Kidney epithelial cell (primary cell): ENCODE results near the gene SENP3. TPM values are rescaled to one million over a fixed set of nuclear protein-coding genes. Genes with fewer than 3 reads are reported as not detected.
"Not testable (repeated sequence)": the region's sequence is repeated elsewhere in the genome, so short reads cannot be mapped to it uniquely, and the experiment has no call there.

Experiments used
- DNase-seq: peaks from one replicate; pipeline ENCODE4 v3.0.0-alpha.2; 2010; ENCODE audit warnings: low read depth
- H3K27me3 ChIP-seq: 2 replicates; pipeline ENCODE4 v1.6.0; 2011; ENCODE audit warnings: low read length; ENCODE audit not compliant: control insufficient read depth, insufficient read depth
- H3K36me3 ChIP-seq: 2 replicates; pipeline ENCODE4 v1.5.1; 2011; ENCODE audit warnings: low read length; ENCODE audit not compliant: control insufficient read depth, insufficient read depth
- H3K4me3 ChIP-seq: 2 replicates; pipeline ENCODE4 v1.5.1; 2011; ENCODE audit warnings: low read depth, mild to moderate bottlenecking, control low read depth, low read length
- CTCF ChIP-seq: IDR thresholded peaks from 2 replicates; pipeline ENCODE4 v1.5.1; 2011; ENCODE audit warnings: mild to moderate bottlenecking, moderate library complexity, low read length, control low read depth, inconsistent platforms; ENCODE audit not compliant: insufficient read depth, poor library complexity, severe bottlenecking
- total RNA-seq: library from RNA; depleted of rRNA; stranded (reverse); fragments of >200 nt; gene quantifications from 2 replicates; pipeline ENCODE4 v1.2.3, GENCODE V29; 2015

Gene SENP3
- total RNA-seq, 1 donor from 2014 or later = 107 TPM

- Histone ChIP-seq H3K27me3 (no peaks in the 10 kb centered on the region), H3K36me3 (peaks cover 5% of the 10 kb centered on the region), H3K4me3 (no peak overlapping the region)
- TF ChIP-seq CTCF = no peak
- no peak for DNase-seq
Observed at GRCh38 chr17:7591596-7591995, 29.9 kb downstream of the SENP3 start.

- Histone ChIP-seq H3K4me3 (no peak overlapping the region), H3K36me3 (peaks cover 5% of the 10 kb centered on the region), H3K27me3 (no peaks in the 10 kb centered on the region)
- DNase-seq = no peak
- TF ChIP-seq CTCF = no peak
Observed at GRCh38 chr17:7592422-7593021, 30.8 kb downstream of the SENP3 start.

- H3K27me3 ChIP-seq = no peaks in the 10 kb centered on the region
- H3K36me3 ChIP-seq = peaks cover 5% of the 10 kb centered on the region
- no peak overlapping the region for H3K4me3 ChIP-seq
- DNase-seq = no peak
- TF ChIP-seq CTCF = no peak
Observed at GRCh38 chr17:7593296-7593695, 31.6 kb downstream of the SENP3 start.

GRCh38 chr17:7597561-7597960 is 35.8 kb downstream of the SENP3 start:
- not testable (repeated sequence) for H3K27me3 ChIP-seq, H3K36me3 ChIP-seq, DNase-seq, H3K4me3 ChIP-seq

- peaks cover 1% of the 10 kb centered on the region for H3K36me3 ChIP-seq
- no peak overlapping the region for H3K4me3 ChIP-seq
- no peaks in the 10 kb centered on the region for H3K27me3 ChIP-seq
- no peak for DNase-seq
- no peak for TF ChIP-seq CTCF
Observed at GRCh38 chr17:7606280-7606679, 44.6 kb downstream of the SENP3 start.

GRCh38 chr17:7610641-7611040 is 48.9 kb downstream of the SENP3 start:
- no peak for DNase-seq
- no peak for TF ChIP-seq CTCF
- Histone ChIP-seq H3K36me3 (no peaks in the 10 kb centered on the region), H3K4me3 (no peak overlapping the region), H3K27me3 (no peaks in the 10 kb centered on the region)
